Stimulated activated CD8-positive, alpha-beta memory T cell treated with anti-CD3 and anti-CD28 coated beads, Interleukin-7, amount 100 ng/mL, for 24 hours (primary cell): Measurements from ENCODE around the gene OSBPL9.
"Not testable (repeated sequence)": the region's sequence is repeated elsewhere in the genome, so short reads cannot be mapped to it uniquely, and the experiment has no call there.

Experiments
- DNase-seq: peaks from one replicate; pipeline ENCODE4 v3.0.0-alpha.2; 2020; ENCODE audit warnings: low read depth

Gene OSBPL9

GRCh38 chr1:51712590-51712989, 95.7 kb downstream of the OSBPL9 start:
- no peak for DNase-seq

GRCh38 chr1:51714374-51715019, 97.6 kb downstream of the OSBPL9 start:
- DNase-seq: no peak

GRCh38 chr1:51715369-51715768, 98.5 kb downstream of the OSBPL9 start:
- DNase-seq: no peak

- DNase-seq: no peak
Measured at GRCh38 chr1:51716746-51717145, 99.9 kb downstream of the OSBPL9 start.

- no peak for DNase-seq
Measured at GRCh38 chr1:51717842-51718241, 101.0 kb downstream of the OSBPL9 start.

GRCh38 chr1:51719146-51719545, 102.3 kb downstream of the OSBPL9 start:
- DNase-seq: no peak

GRCh38 chr1:51724797-51725196, 107.9 kb downstream of the OSBPL9 start:
- no peak for DNase-seq

- DNase-seq: no peak
Measured at GRCh38 chr1:51726051-51726450, 109.2 kb downstream of the OSBPL9 start.

- DNase-seq: no peak
Measured at GRCh38 chr1:51726544-51727225, 109.8 kb downstream of the OSBPL9 start.

GRCh38 chr1:51727366-51727765, 110.5 kb downstream of the OSBPL9 start:
- no peak for DNase-seq

GRCh38 chr1:51728611-51729155, 111.8 kb downstream of the OSBPL9 start:
- DNase-seq: no peak

- peak; percentile 84 for DNase-seq
Measured at GRCh38 chr1:51729156-51729823, 112.4 kb downstream of the OSBPL9 start.

- DNase-seq: no peak
Measured at GRCh38 chr1:51729824-51730301, 113.0 kb downstream of the OSBPL9 start.

- no peak for DNase-seq
Measured at GRCh38 chr1:51731998-51732397, 115.1 kb downstream of the OSBPL9 start.

GRCh38 chr1:51732701-51733425, 116.0 kb downstream of the OSBPL9 start:
- DNase-seq: no peak

- not testable (repeated sequence) for DNase-seq
Measured at GRCh38 chr1:51733426-51733774, 116.5 kb downstream of the OSBPL9 start.

- DNase-seq: no peak
Measured at GRCh38 chr1:51733793-51734522, 117.1 kb downstream of the OSBPL9 start.

GRCh38 chr1:51734896-51735745, 118.2 kb downstream of the OSBPL9 start:
- no peak for DNase-seq

- DNase-seq: no peak
Measured at GRCh38 chr1:51735746-51736254, 118.9 kb downstream of the OSBPL9 start.

GRCh38 chr1:51736702-51737101, 119.8 kb downstream of the OSBPL9 start:
- DNase-seq: no peak
